IPS-15b (cell line): ENCODE data around the gene TBCD.
"Not testable (repeated sequence)": the region's sequence is repeated elsewhere in the genome, so short reads cannot be mapped to it uniquely, and the experiment has no call there.

Experiments
- H3K27me3 ChIP-seq: one replicate; pipeline ENCODE4 v1.6.1; 2013; ENCODE audit warnings: low read length; ENCODE audit not compliant: control insufficient read depth, insufficient read depth
- H3K36me3 ChIP-seq: one replicate; pipeline ENCODE4 v1.6.1; 2013; ENCODE audit warnings: low read length; ENCODE audit not compliant: control insufficient read depth, insufficient read depth
- H3K4me1 ChIP-seq: one replicate; pipeline ENCODE4 v1.6.1; 2013; ENCODE audit warnings: mild to moderate bottlenecking, low read length; ENCODE audit not compliant: control insufficient read depth, insufficient read depth
- H3K4me3 ChIP-seq: one replicate; pipeline ENCODE4 v1.5.1; 2013; ENCODE audit warnings: low read depth, low read length
- H3K9ac ChIP-seq: one replicate; pipeline ENCODE4 v1.6.1; 2013; ENCODE audit warnings: low read depth, mild to moderate bottlenecking, low read length
- H3K9me3 ChIP-seq: one replicate; pipeline ENCODE4 v1.6.1; 2013; ENCODE audit warnings: mild to moderate bottlenecking, low read length; ENCODE audit not compliant: control insufficient read depth, insufficient read depth

Gene TBCD

DNA sequence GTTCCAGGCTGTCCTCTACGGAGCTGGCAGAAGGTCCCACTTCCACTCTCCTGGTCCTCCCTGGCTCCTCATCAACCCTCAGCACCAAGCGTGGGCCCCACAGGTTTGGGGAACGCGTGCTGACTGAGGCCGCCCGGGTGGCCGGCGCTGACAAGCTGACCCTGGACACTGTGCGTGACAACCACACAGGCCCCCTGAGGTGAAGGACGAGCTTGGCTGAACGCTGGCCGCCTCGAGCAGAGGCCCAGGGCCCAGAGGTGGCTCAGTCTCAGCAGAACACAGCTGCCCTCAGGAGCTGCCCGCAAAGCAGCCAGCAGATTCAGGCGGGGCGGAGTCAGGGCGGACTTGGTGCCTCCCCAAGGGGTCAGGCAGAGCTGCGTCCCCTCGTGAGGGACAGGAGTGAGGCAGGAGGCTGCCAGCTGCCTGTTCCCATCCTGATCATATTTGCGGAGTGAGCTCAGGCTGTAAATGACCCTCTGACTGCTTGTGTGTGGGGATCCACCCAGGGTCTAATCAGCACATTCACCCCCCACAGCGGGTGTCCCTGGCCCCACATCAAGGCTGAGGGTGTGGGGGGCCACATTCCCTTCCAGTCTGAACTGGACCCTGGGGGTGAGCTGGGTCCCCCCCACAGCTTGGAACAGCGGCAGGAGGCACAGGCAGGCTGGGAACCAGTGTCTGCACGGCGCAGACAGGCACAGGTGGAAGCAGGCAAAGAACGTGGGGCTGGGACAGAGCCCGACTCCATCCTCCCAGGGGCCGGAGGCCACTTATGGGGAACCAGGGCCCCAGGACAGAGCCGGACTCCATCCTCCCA is 222.5 kb downstream of the TBCD start:
- no peaks in the 10 kb centered on the region for H3K4me1 ChIP-seq
- H3K9ac ChIP-seq = no peak overlapping the region
- peaks cover 2% of the 10 kb centered on the region for H3K36me3 ChIP-seq
- H3K27me3 ChIP-seq = no peaks in the 10 kb centered on the region
- no peak overlapping the region for H3K4me3 ChIP-seq
- H3K9me3 ChIP-seq = no peaks in the 10 kb centered on the region

GRCh38 chr17:82976982-82977488 is 225.2 kb downstream of the TBCD start:
- H3K27me3 ChIP-seq = no peaks in the 10 kb centered on the region
- no peak overlapping the region for H3K4me3 ChIP-seq
- H3K4me1 ChIP-seq = no peaks in the 10 kb centered on the region
- peaks cover 2% of the 10 kb centered on the region for H3K36me3 ChIP-seq
- no peak overlapping the region for H3K9ac ChIP-seq
- H3K9me3 ChIP-seq = no peaks in the 10 kb centered on the region

DNA sequence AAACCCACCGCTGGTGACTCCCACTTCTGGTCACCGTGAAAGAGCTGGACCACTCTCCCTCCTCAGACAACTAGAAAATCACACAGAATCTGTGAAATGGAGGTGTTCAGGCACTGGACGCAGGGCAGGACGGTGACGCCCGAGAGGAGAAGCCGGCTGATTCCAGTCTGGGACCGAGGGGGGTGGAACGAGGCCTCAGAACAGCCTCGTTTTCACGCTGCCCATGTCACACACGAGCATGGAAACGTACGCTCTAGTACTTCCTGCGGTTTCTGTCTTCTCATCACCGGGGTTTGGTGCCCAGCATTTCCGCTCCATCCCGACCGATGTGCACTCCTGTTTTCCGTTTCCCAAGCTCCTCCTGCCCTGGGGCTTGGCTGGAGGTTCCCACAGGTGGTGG is 225.7 kb downstream of the TBCD start:
- Histone ChIP-seq H3K27me3 (no peaks in the 10 kb centered on the region), H3K4me3 (no peak overlapping the region), H3K4me1 (no peaks in the 10 kb centered on the region), H3K9me3 (no peaks in the 10 kb centered on the region), H3K9ac (no peak overlapping the region), H3K36me3 (peaks cover 2% of the 10 kb centered on the region)

- no peaks in the 10 kb centered on the region for H3K27me3 ChIP-seq
- H3K4me3 ChIP-seq = no peak overlapping the region
- H3K4me1 ChIP-seq = no peaks in the 10 kb centered on the region
- H3K9ac ChIP-seq = no peak overlapping the region
- H3K9me3 ChIP-seq = no peaks in the 10 kb centered on the region
- no peaks in the 10 kb centered on the region for H3K36me3 ChIP-seq
These were observed 227.0 kb downstream of the TBCD start for GRCh38 chr17:82978765-82979349.

DNA sequence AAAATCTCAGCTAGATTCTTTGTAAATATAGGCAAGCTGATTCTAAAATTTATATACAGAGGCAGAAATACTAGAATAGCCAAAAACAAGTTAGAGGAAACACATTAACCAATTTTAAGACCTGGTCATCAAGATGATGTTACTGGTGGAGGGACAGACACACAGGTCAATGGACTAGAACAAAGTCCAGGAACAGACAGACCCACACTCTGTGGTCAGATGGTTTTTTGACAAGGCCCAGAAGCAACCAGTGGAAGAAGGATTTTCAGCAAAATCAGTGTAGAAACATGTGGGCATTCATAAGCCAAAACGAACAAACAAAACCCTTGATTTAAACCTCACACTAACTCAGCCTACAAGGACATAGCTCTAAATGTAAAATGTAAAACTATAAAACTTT is 227.9 kb downstream of the TBCD start:
- Histone ChIP-seq H3K9me3 (no peaks in the 10 kb centered on the region), H3K36me3 (no peaks in the 10 kb centered on the region), H3K4me1 (no peaks in the 10 kb centered on the region), H3K4me3 (no peak overlapping the region), H3K9ac (no peak overlapping the region), H3K27me3 (no peaks in the 10 kb centered on the region)

DNA sequence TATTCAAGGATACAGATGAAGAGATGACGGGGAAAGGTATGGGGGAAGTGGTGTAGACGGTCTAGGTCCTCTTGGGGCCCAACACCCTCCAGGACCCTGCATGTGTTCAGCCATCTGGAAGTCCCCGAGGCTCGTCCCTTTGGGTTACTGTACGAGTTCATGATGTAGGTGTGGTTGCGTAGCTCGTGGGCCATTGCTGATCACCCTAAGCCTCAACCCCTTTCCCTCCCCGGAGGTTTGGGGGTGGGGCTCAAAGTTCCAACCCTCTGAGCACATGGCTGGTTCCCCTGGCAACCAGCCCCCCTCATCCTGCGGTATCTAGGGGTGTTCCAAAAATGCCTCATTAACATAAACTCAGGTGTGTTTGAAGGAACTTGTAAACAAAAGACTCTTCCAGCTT is 228.8 kb downstream of the TBCD start:
- H3K9me3 ChIP-seq = no peaks in the 10 kb centered on the region
- no peaks in the 10 kb centered on the region for H3K4me1 ChIP-seq
- H3K4me3 ChIP-seq = no peak overlapping the region
- H3K27me3 ChIP-seq = no peaks in the 10 kb centered on the region
- no peak overlapping the region for H3K9ac ChIP-seq
- no peaks in the 10 kb centered on the region for H3K36me3 ChIP-seq

DNA sequence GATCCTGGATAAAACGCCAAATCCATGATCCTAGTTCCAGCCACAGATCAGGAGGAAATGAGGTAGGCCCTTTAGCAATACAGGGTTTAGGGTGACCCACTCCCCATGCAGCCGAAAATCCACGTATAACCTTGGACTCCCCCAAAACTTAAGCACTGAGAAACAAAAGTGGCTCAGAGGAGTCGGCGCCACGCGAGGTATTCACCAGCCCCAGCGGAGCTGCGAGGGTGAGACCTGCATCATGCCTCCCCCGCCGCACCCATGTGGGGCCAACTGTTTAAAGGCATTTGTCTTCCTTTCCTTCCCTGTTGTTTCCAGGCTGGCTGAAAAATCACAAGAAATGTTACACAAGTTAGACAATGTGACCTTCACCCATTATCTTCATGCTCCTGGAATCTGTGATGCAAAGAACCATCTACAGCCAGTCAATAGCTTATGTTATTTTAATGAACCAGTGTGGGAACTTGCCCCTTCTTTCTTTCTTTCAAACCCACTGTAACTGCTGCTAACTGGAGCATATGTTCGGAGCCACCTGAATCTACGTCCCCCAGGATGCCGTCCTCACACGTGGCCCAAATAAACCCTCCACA is 229.4 kb downstream of the TBCD start:
- H3K9ac ChIP-seq = no peak overlapping the region
- no peaks in the 10 kb centered on the region for H3K36me3 ChIP-seq
- peaks cover 2% of the 10 kb centered on the region for H3K4me1 ChIP-seq

GRCh38 chr17:82983510-82984248 is 231.8 kb downstream of the TBCD start:
- no peaks in the 10 kb centered on the region for H3K27me3 ChIP-seq

More for the DNA sequence above, 229.4 kb downstream of the TBCD start:
- Histone ChIP-seq H3K4me3 (no peak overlapping the region), H3K27me3 (no peaks in the 10 kb centered on the region), H3K9me3 (no peaks in the 10 kb centered on the region)

DNA sequence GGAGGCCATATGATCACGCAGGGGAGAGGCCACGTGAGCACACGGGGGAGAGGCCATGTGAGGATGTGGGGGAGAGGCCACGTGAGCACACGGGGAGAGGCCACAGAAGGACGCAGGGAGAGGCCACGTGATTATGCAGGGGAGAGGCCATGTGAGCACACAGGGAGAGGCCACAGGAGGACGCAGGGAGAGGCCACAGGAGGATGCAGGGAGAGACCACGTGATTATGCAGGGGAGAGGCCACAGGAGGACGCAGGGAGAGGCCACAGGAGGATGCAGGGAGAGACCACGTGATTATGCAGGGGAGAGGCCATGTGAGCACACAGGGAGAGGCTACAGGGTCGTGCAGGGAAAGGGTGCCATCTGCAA is 232.4 kb downstream of the TBCD start:
- H3K4me3 ChIP-seq, H3K9me3 ChIP-seq, H3K27me3 ChIP-seq, H3K4me1 ChIP-seq, H3K9ac ChIP-seq, H3K36me3 ChIP-seq: not testable (repeated sequence)

More at GRCh38 chr17:82983510-82984248, 231.8 kb downstream of the TBCD start:
- Histone ChIP-seq H3K9ac (no peak overlapping the region), H3K36me3 (no peaks in the 10 kb centered on the region), H3K9me3 (no peaks in the 10 kb centered on the region), H3K4me3 (no peak overlapping the region), H3K4me1 (peaks cover 2% of the 10 kb centered on the region)

DNA sequence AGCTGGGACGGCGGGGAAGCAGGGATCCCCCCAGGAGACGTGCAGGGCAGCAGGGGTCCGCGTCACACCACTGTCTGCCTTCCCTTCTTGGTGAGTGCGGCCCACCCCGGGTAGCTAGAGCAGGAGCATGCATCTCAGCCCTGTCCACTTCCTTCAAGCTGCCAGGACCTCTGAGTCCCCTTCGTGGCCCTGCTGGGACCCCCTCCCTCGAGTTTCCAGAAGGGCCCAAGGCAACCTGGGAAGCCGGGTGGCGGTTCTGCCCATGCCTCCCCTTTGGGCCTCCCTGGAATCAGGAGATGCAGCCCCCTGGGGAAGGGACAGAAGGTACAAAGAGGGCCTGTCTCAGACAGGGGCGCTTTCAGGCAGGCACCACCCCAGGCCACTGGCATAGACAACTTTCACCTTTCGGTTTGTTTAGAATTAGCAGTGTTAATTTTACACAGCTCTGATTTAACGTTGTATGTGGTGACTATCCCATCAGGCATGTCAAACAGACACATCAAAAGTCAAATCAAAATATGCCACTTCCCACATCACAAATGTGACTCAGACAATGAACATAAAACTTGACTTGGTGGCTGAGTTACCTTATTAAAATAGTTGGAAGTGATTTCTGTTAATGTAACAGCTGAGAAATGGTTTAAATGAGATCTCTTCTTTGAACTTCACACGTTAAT is 233.0 kb downstream of the TBCD start:
- Histone ChIP-seq H3K9ac (no peak overlapping the region), H3K27me3 (no peaks in the 10 kb centered on the region), H3K4me1 (peaks cover 2% of the 10 kb centered on the region), H3K36me3 (no peaks in the 10 kb centered on the region), H3K4me3 (no peak overlapping the region), H3K9me3 (no peaks in the 10 kb centered on the region)

GRCh38 chr17:82985428-82985805 is 233.6 kb downstream of the TBCD start:
- no peaks in the 10 kb centered on the region for H3K9me3 ChIP-seq
- H3K4me1 ChIP-seq = peaks cover 2% of the 10 kb centered on the region
- no peak overlapping the region for H3K4me3 ChIP-seq
- H3K36me3 ChIP-seq = no peaks in the 10 kb centered on the region
- H3K27me3 ChIP-seq = no peaks in the 10 kb centered on the region
- H3K9ac ChIP-seq = no peak overlapping the region
